HCT116 (cell line): ENCODE measurements around the gene RNU6-9. TPM values are rescaled to one million over a fixed set of nuclear protein-coding genes. Genes with fewer than 3 reads are reported as not detected.

Source experiments
- ATAC-seq: fragments of 200-7000 bp; cut with Tn5 transposase; 2 replicates; pipeline ENCODE4 v1.9.1; 2020; ENCODE audit warnings: mild to moderate bottlenecking, moderate library complexity
- BruUV-seq: library from RNA; stranded (reverse); fragments of 400-500 nt; replicated peaks from 2 replicates; lab custom pipeline; 2021; lab: Mats Ljungman, UMichigan
- CTCF ChIA-PET: fragments of 300-600 bp; sonication (Branson Sonifier 250); formaldehyde crosslinking; loops from one replicate; lab custom pipeline; 2021; ENCODE audit warnings: antibody characterized with exemption; lab: Charles Lee
- POLR2A ChIA-PET: fragments of 300-600, 350-600 bp; sonication (Branson Sonifier 250); formaldehyde crosslinking; loops from one replicate; lab custom pipeline; 2021; ENCODE audit warnings: antibody characterized with exemption; lab: Charles Lee
- RAD21 ChIA-PET, 2 experiments: fragments of 300-600 bp; sonication (Branson Sonifier 250); formaldehyde crosslinking; loops; one replicate each; lab custom pipeline; 2023; ENCODE audit warnings: low total read pairs in 2 of 2; ENCODE audit not compliant: uncharacterized antibody in 2 of 2, unreplicated experiment in 2 of 2, low non-redundant PET in 1 of 2; lab: Charles Lee
- DNase-seq: peaks from one replicate; pipeline ENCODE4 v3.0.0-alpha.2; 2010; ENCODE audit warnings: low read depth, low spot score
- H2AFZ ChIP-seq: fragments of 200-600 bp; shearing (Covaris generic), sonication (generic); 2 replicates; pipeline ENCODE4 v1.6.1; 2017; ENCODE audit warnings: low read depth, mixed run types, mixed read lengths, antibody characterized with exemption, low read length; ENCODE audit not compliant: poor library complexity, severe bottlenecking
- H3K27ac ChIP-seq: 2 replicates; pipeline ENCODE4 v1.5.1; 2012; ENCODE audit warnings: low read depth, low read length
- H3K27me3 ChIP-seq: fragments of 200-600 bp; sonication (generic); 2 replicates; pipeline ENCODE4 v1.6.1; 2016; ENCODE audit warnings: mixed run types, low read length, mixed read lengths; ENCODE audit not compliant: insufficient read depth
- H3K36me3 ChIP-seq, 2 experiments: fragments of 200-500 bp in 1 of 2; fragments of 200-600 bp in 1 of 2; sonication (Bioruptor generic) in 1 of 2; sonication (generic) in 1 of 2; 2 replicates each; pipeline versions ENCODE4 v1.5.1 to v1.6.1; 2014 to 2016; ENCODE audit warnings: low read length in 2 of 2, inconsistent platforms in 1 of 2, mixed read lengths in 1 of 2, mixed run types in 1 of 2; ENCODE audit not compliant: insufficient read depth in 2 of 2, control insufficient read depth in 1 of 2
- H3K4me1 ChIP-seq, 2 experiments: fragments of 200-600 bp in 1 of 2; sonication (generic) in 1 of 2; 2 replicates each; pipeline versions ENCODE4 v1.5.1 to v1.6.1; 2012 to 2017; ENCODE audit warnings: low read length in 2 of 2, inconsistent platforms in 1 of 2, mild to moderate bottlenecking in 1 of 2, mixed read lengths in 1 of 2, mixed run types in 1 of 2, moderate library complexity in 1 of 2; ENCODE audit not compliant: insufficient read depth in 2 of 2, control insufficient read depth in 1 of 2
- H3K4me2 ChIP-seq: fragments of 200-600 bp; sonication (generic); 2 replicates; pipeline ENCODE4 v1.6.1; 2017; ENCODE audit warnings: mixed run types, low read length, mixed read lengths
- H3K4me3 ChIP-seq, 2 experiments: fragments of 200-600 bp in 1 of 2; sonication (generic) in 1 of 2; replicated peaks in 1 of 2; 2 replicates each; pipeline ENCODE4 v1.5.1; 2011 to 2016; ENCODE audit warnings: low read length in 2 of 2, control low read depth in 1 of 2, low read depth in 1 of 2, mild to moderate bottlenecking in 1 of 2, mixed read lengths in 1 of 2, mixed run types in 1 of 2
- H3K79me2 ChIP-seq: fragments of 200-600 bp; sonication (generic); 2 replicates; pipeline ENCODE4 v1.6.1; 2017; ENCODE audit warnings: mild to moderate bottlenecking, mixed run types, low read length, moderate library complexity, mixed read lengths; ENCODE audit not compliant: insufficient read depth
- H3K9ac ChIP-seq: fragments of 200-600 bp; sonication (generic); 2 replicates; pipeline ENCODE4 v1.6.1; 2016; ENCODE audit warnings: low read length, mixed read lengths
- H3K9me2 ChIP-seq: fragments of 200-600 bp; sonication (generic), shearing (Covaris generic); 2 replicates; pipeline ENCODE4 v1.6.1; 2017; ENCODE audit warnings: mixed run types, mild to moderate bottlenecking, moderate library complexity; ENCODE audit not compliant: insufficient read depth
- H3K9me3 ChIP-seq, 2 experiments: fragments of 200-500 bp in 1 of 2; fragments of 200-600 bp in 1 of 2; sonication (Bioruptor generic) in 1 of 2; sonication (generic) in 1 of 2; 2 replicates each; pipeline ENCODE4 v1.6.1; 2014 to 2017; ENCODE audit warnings: low read length in 2 of 2, mixed read lengths in 2 of 2, inconsistent platforms in 1 of 2, low read depth in 1 of 2, mild to moderate bottlenecking in 1 of 2, mixed run types in 1 of 2, moderate library complexity in 1 of 2; ENCODE audit not compliant: control insufficient read depth in 1 of 2, insufficient read depth in 1 of 2
- H4K20me1 ChIP-seq: fragments of 200-600 bp; sonication (generic), shearing (Covaris generic); 2 replicates; pipeline ENCODE4 v1.6.1; 2017; ENCODE audit warnings: mixed run types, mild to moderate bottlenecking, moderate library complexity; ENCODE audit not compliant: insufficient read depth
- CBX3 ChIP-seq: IDR thresholded peaks from 2 replicates; pipeline ENCODE4 v1.6.1; 2012; ENCODE audit warnings: low read depth
- EGR1 ChIP-seq: IDR thresholded peaks from 2 replicates; pipeline ENCODE4 v1.6.1; 2012; ENCODE audit warnings: low read depth
- ELF1 ChIP-seq: IDR thresholded peaks from 2 replicates; pipeline ENCODE4 v1.6.1; 2012; ENCODE audit warnings: low read depth, borderline replicate concordance
- EZH2 ChIP-seq: fragments of 200-600 bp; sonication (generic); IDR thresholded peaks from 2 replicates; pipeline ENCODE4 v1.6.1; 2017; ENCODE audit warnings: antibody characterized with exemption, mixed run types
- EZH2phosphoT487 ChIP-seq: fragments of 200-600 bp; IDR thresholded peaks from 2 replicates; pipeline ENCODE4 v1.6.1; 2018; ENCODE audit warnings: antibody characterized with exemption, borderline replicate concordance
- FOSL1 ChIP-seq: IDR thresholded peaks from 2 replicates; pipeline ENCODE4 v1.6.1; 2012; ENCODE audit warnings: low read depth
- JUND ChIP-seq: IDR thresholded peaks from 2 replicates; pipeline ENCODE4 v1.6.1; 2012
- MAX ChIP-seq: IDR thresholded peaks from 2 replicates; pipeline ENCODE4 v1.6.1; 2012
- POLR2A ChIP-seq: IDR thresholded peaks from 2 replicates; pipeline ENCODE4 v1.7.0; 2011; ENCODE audit warnings: borderline replicate concordance; ENCODE audit not compliant: insufficient read depth, insufficient read length; ENCODE audit errors: extremely low read depth
- POLR2AphosphoS5 ChIP-seq: IDR thresholded peaks from 2 replicates; pipeline ENCODE4 v1.6.1; 2011; ENCODE audit warnings: mild to moderate bottlenecking, low read depth, low read length, moderate library complexity
- SIN3A ChIP-seq: IDR thresholded peaks from 2 replicates; pipeline ENCODE4 v1.6.1; 2012; ENCODE audit warnings: low read depth
- ZBTB33 ChIP-seq: IDR thresholded peaks from 2 replicates; pipeline ENCODE4 v1.6.1; 2011; ENCODE audit warnings: mild to moderate bottlenecking, low read length, moderate library complexity; ENCODE audit not compliant: insufficient replicate concordance; ENCODE audit errors: extremely low read depth
- intact Hi-C: fragments of 100-400 bp; cut with micrococcal nuclease; formaldehyde crosslinking; loops from 2 replicates; pipeline ENCODE4 v1.10.0; 2022
- total RNA-seq: library from RNA; stranded (reverse); gene quantifications from one replicate; pipeline ENCODE4 v1.2.1, GENCODE V29; 2021; ENCODE audit not compliant: unreplicated experiment

RNU6-9 gene
- total RNA-seq, 1 experiment from 2014 or later, result not detected

GRCh38 chr19:934865-935479, 41.7 kb downstream of the RNU6-9 start:
- peaks cover 3% of the 10 kb centered on the region; the same call in 1 of the 2 replicates for H3K79me2 ChIP-seq
- CTCF ChIA-PET, result no interaction called here
- RAD21 ChIA-PET, result no interaction called here
- H3K27ac ChIP-seq, result no peak overlapping the region
- H3K9ac ChIP-seq, result no peak overlapping the region
- H3K9me3 ChIP-seq, result no peaks in the 10 kb centered on the region
- peaks cover 20 to 23% of the 10 kb centered on the region in 2 experiments for H3K4me1 ChIP-seq
- POLR2A ChIA-PET, result no interaction called here
- H3K36me3 ChIP-seq, result 0 out of 4 replicates have a peak, but pooled peaks cover 0 to 4% of the 10 kb centered on the region in 2 experiments
- DNase-seq (no peak), ATAC-seq (no peak)
- H3K4me3 ChIP-seq, result no peak overlapping the region
- H4K20me1 ChIP-seq, result no peaks in the 10 kb centered on the region
- intact Hi-C loops, result no loop called here
- no peaks in the 10 kb centered on the region for H3K9me2 ChIP-seq
- no TSS peak for BruUV-seq
- no peak overlapping the region for H3K4me2 ChIP-seq
- H2AFZ ChIP-seq, result no peak overlapping the region
- no peak for TF ChIP-seq POLR2A
- H3K27me3 ChIP-seq, result no peaks in the 10 kb centered on the region

- BruUV-seq, result no TSS peak
- TF ChIP-seq JUND, result no peak
- TF ChIP-seq MAX, result no peak
- TF ChIP-seq ELF1, result no peak
- no peak for TF ChIP-seq EGR1
- no peak for TF ChIP-seq EZH2phosphoT487
- TF ChIP-seq POLR2AphosphoS5, result no peak
- TF ChIP-seq FOSL1, result no peak
- no peak for TF ChIP-seq EZH2
- TF ChIP-seq CBX3, result no peak
- TF ChIP-seq SIN3A, result no peak
- TF ChIP-seq ZBTB33, result no peak
- H3K79me2 ChIP-seq, result peaks cover 3% of the 10 kb centered on the region; the same call in 1 of the 2 replicates
- ChIA-PET RAD21 (no interaction called here), POLR2A (no interaction called here), CTCF (no interaction called here)
- H3K9me2 ChIP-seq, result no peaks in the 10 kb centered on the region
- no peak overlapping the region for H3K4me2 ChIP-seq
- H3K4me1 ChIP-seq, result peaks cover 32 to 33% of the 10 kb centered on the region in 2 experiments
- H2AFZ ChIP-seq, result no peak overlapping the region
- DNase-seq, result no peak
- no peak overlapping the region for H3K9ac ChIP-seq
- no peaks in the 10 kb centered on the region for H3K27me3 ChIP-seq
- H3K9me3 ChIP-seq, result no peaks in the 10 kb centered on the region
- H3K27ac ChIP-seq, result no peak overlapping the region
- H3K4me3 ChIP-seq, result no peak overlapping the region
- intact Hi-C loops, result no loop called here
- no peaks in the 10 kb centered on the region for H3K36me3 ChIP-seq
- no peak for ATAC-seq
- no peaks in the 10 kb centered on the region for H4K20me1 ChIP-seq
Measured at GRCh38 chr19:936175-936546, 42.9 kb downstream of the RNU6-9 start.
